DMS 273 (cell line): ENCODE results near the gene FBXL7.

Experiments used
- DNase-seq: peaks from one replicate; lab custom pipeline; 2025; ENCODE audit not compliant: unreplicated experiment; lab: John Stamatoyannopoulos, UW

FBXL7 gene

GRCh38 chr5:15748266-15748665 lies 248.3 kb downstream of the FBXL7 start:
- no peak for DNase-seq

- no peak for DNase-seq
Measured at GRCh38 chr5:15752663-15753285, 252.8 kb downstream of the FBXL7 start.

- no peak for DNase-seq
Measured at GRCh38 chr5:15753752-15754151, 253.8 kb downstream of the FBXL7 start.

GRCh38 chr5:15757103-15757502 lies 257.1 kb downstream of the FBXL7 start:
- no peak for DNase-seq

GRCh38 chr5:15757619-15758018 lies 257.6 kb downstream of the FBXL7 start:
- DNase-seq = no peak

GRCh38 chr5:15762668-15763067 lies 262.7 kb downstream of the FBXL7 start:
- DNase-seq = no peak

- DNase-seq = peak; percentile 94
Measured at GRCh38 chr5:15763754-15764153, 263.8 kb downstream of the FBXL7 start.

- DNase-seq = peak; percentile 22
Measured at GRCh38 chr5:15768936-15769335, 269.0 kb downstream of the FBXL7 start.

GRCh38 chr5:15772131-15772530 lies 272.2 kb downstream of the FBXL7 start:
- DNase-seq = no peak

- DNase-seq = no peak
Measured at GRCh38 chr5:15774632-15775031, 274.7 kb downstream of the FBXL7 start.

GRCh38 chr5:15776346-15776745 lies 276.4 kb downstream of the FBXL7 start:
- no peak for DNase-seq

- peak; percentile 12 for DNase-seq
Measured at GRCh38 chr5:15783734-15784133, 283.8 kb downstream of the FBXL7 start.

GRCh38 chr5:15785531-15785981 lies 285.6 kb downstream of the FBXL7 start:
- DNase-seq = no peak

- DNase-seq = no peak
Measured at GRCh38 chr5:15786326-15786725, 286.3 kb downstream of the FBXL7 start.

GRCh38 chr5:15786884-15787283 lies 286.9 kb downstream of the FBXL7 start:
- no peak for DNase-seq

- no peak for DNase-seq
Measured at GRCh38 chr5:15787681-15788080, 287.7 kb downstream of the FBXL7 start.

GRCh38 chr5:15789642-15790041 lies 289.7 kb downstream of the FBXL7 start:
- no peak for DNase-seq

- DNase-seq = no peak
Measured at GRCh38 chr5:15790446-15791018, 290.6 kb downstream of the FBXL7 start.

GRCh38 chr5:15791274-15791673 lies 291.3 kb downstream of the FBXL7 start:
- DNase-seq = peak; percentile 65

GRCh38 chr5:15791859-15792258 lies 291.9 kb downstream of the FBXL7 start:
- DNase-seq = no peak

GRCh38 chr5:15794052-15794985 lies 294.3 kb downstream of the FBXL7 start:
- DNase-seq = peak; percentile 27

GRCh38 chr5:15796096-15796495 lies 296.1 kb downstream of the FBXL7 start:
- no peak for DNase-seq
